ENCODE measurements around the gene SGMS2.

SGMS2 gene

DNA sequence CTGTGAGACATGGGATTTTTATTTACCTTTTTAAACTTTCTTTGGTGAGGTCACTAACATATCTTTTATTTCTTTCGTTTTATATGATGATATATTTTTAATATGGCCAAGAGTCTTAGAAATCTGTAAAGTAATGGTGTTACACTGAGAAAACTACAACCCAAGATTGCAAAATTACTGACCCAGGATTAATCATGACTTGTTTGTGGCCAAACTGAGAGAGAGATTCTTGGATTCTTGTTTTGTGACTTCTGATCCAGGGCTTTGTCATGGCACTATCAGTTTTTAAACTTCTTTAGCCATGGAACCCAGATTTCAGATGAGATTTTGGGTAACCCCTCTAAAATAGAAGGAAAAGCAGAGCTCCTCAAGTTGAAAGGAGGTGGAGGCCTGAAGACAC lies 42.0 kb downstream of the SGMS2 start:
- Histone ChIP-seq H3K4me1 (ENCODE audit: control insufficient read depth, insufficient read depth, low read depth, low read length) (peaks cover 5% of the 10 kb centered on the region), H3K79me1 (replicated peaks; ENCODE audit: low read length, poor library complexity, severe bottlenecking) (peaks cover 13% of the 10 kb centered on the region), H3K23ac (ENCODE audit: low read length in 2 of 2) (no peak overlapping the region), H3K18ac (ENCODE audit: low read depth in 1 of 2, low read length in 2 of 2) (no peak overlapping the region), H3K4ac (ENCODE audit: low read depth in 1 of 2, low read length in 2 of 2) (no peak overlapping the region), H2AK5ac (ENCODE audit: low read length, severe bottlenecking) (no peak overlapping the region), H3K9me3 (ENCODE audit: control insufficient read depth, low read length) (no peaks in the 10 kb centered on the region), H2BK15ac (ENCODE audit: low read depth, poor library complexity, severe bottlenecking) (no peak overlapping the region), H2AFZ (ENCODE audit: low read depth, low read length) (no peak overlapping the region), H4K8ac (ENCODE audit: low read length) (no peak overlapping the region), H3K4me3 (ENCODE audit: insufficient read depth in 1 of 2, low read depth in 1 of 2, low read length in 2 of 2) (peak overlapping the region in 1 of 2 experiments; percentile 17), H3K14ac (ENCODE audit: low read length in 2 of 2) (no peak overlapping the region), H3K27me3 (ENCODE audit: control insufficient read depth in 1 of 2, insufficient read depth in 1 of 2, low read length in 2 of 2) (no peaks in the 10 kb centered on the region), H2BK5ac (ENCODE audit: low read depth, low read length, poor library complexity, severe bottlenecking) (no peak overlapping the region), H2BK120ac (ENCODE audit: low read depth, low read length) (no peak overlapping the region), H3K9ac (ENCODE audit: low read length) (peak overlapping the region; percentile 28), H3K4me2 (ENCODE audit: low read length, poor library complexity, severe bottlenecking) (no peak overlapping the region), H2BK12ac (ENCODE audit: low read length in 2 of 2) (no peak overlapping the region), H3K27ac (ENCODE audit: low read length, poor library complexity, severe bottlenecking) (no peak overlapping the region), H3K36me3 (ENCODE audit: control insufficient read depth in 1 of 2, insufficient read depth in 2 of 2, low read depth in 1 of 2, low read length in 2 of 2) (peaks cover 0 to 13% of the 10 kb centered on the region in 2 experiments), H4K91ac (ENCODE audit: low read length) (no peak overlapping the region)
- WGBS: no CpG with 5 or more reads among the region's 1 CpG
- DNase-seq: no peak

DNA sequence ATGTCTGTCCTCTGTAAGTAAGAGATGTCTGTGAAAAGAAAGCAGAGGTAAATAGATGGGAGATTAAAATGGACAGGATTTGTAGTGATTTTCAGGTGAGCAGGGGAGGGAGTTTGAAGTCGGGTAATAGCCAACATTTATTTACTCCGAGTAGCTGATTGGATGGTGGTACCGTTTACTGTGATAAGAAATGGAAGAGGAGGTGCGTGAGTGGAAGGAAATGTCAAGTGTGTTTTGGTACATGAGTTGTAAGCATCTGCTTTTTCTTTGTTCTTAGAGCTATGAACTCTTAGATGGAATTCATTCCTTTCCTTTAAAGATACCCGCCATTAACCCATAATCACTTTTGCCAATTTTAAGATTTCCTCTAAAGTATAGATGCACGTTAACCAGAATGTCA lies 45.5 kb downstream of the SGMS2 start:
- H2BK15ac ChIP-seq (ENCODE audit: low read depth, poor library complexity, severe bottlenecking): no peak overlapping the region
- no peak for DNase-seq
- no peaks in the 10 kb centered on the region for H3K36me3 ChIP-seq (ENCODE audit: control insufficient read depth in 1 of 2, insufficient read depth in 2 of 2, low read depth in 1 of 2, low read length in 2 of 2)
- WGBS: 95% methylated on average over 5 of the region's 6 CpGs
- no peaks in the 10 kb centered on the region for H3K27me3 ChIP-seq (ENCODE audit: control insufficient read depth in 1 of 2, insufficient read depth in 1 of 2, low read length in 2 of 2)
- H2AK5ac ChIP-seq (ENCODE audit: low read length, severe bottlenecking): no peak overlapping the region
- H3K27ac ChIP-seq (ENCODE audit: low read length, poor library complexity, severe bottlenecking): no peak overlapping the region
- H2BK120ac ChIP-seq (ENCODE audit: low read depth, low read length): no peak overlapping the region
- no peak overlapping the region for H3K14ac ChIP-seq (ENCODE audit: low read length in 2 of 2)
- no peak overlapping the region for H4K91ac ChIP-seq (ENCODE audit: low read length)
- H3K4me1 ChIP-seq (ENCODE audit: control insufficient read depth, insufficient read depth, low read depth, low read length): no peaks in the 10 kb centered on the region
- H2BK12ac ChIP-seq (ENCODE audit: low read length in 2 of 2): no peak overlapping the region
- no peak overlapping the region for H3K18ac ChIP-seq (ENCODE audit: low read depth in 1 of 2, low read length in 2 of 2)
- H4K8ac ChIP-seq (ENCODE audit: low read length): no peak overlapping the region
- no peak overlapping the region for H3K23ac ChIP-seq (ENCODE audit: low read length in 2 of 2)
- H3K9me3 ChIP-seq (ENCODE audit: control insufficient read depth, low read length): no peaks in the 10 kb centered on the region
- peaks cover 10% of the 10 kb centered on the region for H3K79me1 ChIP-seq (replicated peaks; ENCODE audit: low read length, poor library complexity, severe bottlenecking)
- no peak overlapping the region for H3K4ac ChIP-seq (ENCODE audit: low read depth in 1 of 2, low read length in 2 of 2)
- no peak overlapping the region for H3K9ac ChIP-seq (ENCODE audit: low read length)
- no peak overlapping the region for H2BK5ac ChIP-seq (ENCODE audit: low read depth, low read length, poor library complexity, severe bottlenecking)
- no peak overlapping the region for H2AFZ ChIP-seq (ENCODE audit: low read depth, low read length)
- H3K4me3 ChIP-seq (ENCODE audit: insufficient read depth in 1 of 2, low read depth in 1 of 2, low read length in 2 of 2): no peak overlapping the region
- H3K4me2 ChIP-seq (ENCODE audit: low read length, poor library complexity, severe bottlenecking): no peak overlapping the region

DNA sequence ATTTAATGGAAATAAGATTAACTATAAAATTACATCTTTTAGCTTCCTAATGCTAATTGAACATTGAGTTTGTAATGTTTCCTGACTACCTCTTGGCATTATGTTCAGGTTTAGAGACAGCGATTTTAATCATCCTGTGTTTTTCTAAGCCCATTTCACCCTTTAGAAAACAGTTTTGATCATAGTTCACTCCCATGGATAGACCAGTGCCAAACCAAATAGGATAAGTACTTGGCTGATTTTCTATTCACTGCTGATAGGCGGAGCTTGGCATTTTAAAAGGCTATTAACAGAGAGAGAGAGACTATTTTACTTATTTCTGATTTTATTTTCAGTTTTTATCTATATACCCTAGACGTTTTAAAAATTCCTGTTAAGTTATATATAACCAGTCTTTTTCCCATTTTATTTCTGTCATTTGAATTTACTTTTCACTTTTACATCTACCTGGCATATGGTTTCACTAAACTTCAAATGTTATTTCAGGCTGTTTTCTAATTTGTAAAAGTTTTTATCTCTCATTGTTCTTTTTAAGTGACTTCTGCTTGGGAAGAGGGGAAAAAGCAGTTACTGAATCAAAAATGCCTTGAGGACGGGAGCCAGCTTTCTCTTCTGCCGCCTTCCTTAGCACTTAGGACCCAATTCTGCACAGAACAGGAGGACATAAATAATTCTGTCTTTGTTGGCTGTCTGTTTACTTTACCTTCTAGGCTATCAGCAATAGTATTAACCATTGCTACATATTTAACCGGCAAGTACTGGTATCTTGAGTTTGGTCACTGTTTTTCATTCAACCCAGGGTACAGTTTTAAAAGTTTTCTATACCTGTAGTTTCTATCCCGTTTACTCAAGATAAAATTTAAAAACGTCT lies 46.4 kb downstream of the SGMS2 start:
- Histone ChIP-seq H2BK5ac (ENCODE audit: low read depth, low read length, poor library complexity, severe bottlenecking) (no peak overlapping the region), H3K9me3 (ENCODE audit: control insufficient read depth, low read length) (no peaks in the 10 kb centered on the region), H4K8ac (ENCODE audit: low read length) (no peak overlapping the region)

DNA sequence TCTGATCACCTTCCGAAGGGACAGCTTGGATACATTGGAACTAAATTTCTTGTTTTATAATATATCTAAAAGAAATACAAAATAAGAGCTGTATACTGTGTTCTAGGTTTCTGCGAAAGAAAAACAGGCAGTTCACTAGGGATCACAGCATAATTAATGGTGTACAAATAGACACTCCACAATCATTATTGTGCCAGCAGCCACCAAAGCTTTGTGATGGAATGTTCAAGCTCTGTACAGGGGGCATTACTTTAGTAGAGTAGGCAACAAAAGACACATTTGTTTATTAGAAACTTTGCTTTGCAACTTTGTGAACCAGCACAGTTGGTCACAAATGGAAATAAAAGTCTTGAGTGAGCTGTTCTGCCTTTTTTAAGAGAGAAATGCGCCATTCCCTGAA lies 49.3 kb downstream of the SGMS2 start:
- Histone ChIP-seq H3K4me2 (ENCODE audit: low read length, poor library complexity, severe bottlenecking) (no peak overlapping the region), H3K9ac (ENCODE audit: low read length) (no peak overlapping the region), H3K4me3 (ENCODE audit: insufficient read depth in 1 of 2, low read depth in 1 of 2, low read length in 2 of 2) (no peak overlapping the region), H4K8ac (ENCODE audit: low read length) (no peak overlapping the region), H3K9me3 (ENCODE audit: control insufficient read depth, low read length) (no peaks in the 10 kb centered on the region), H4K91ac (ENCODE audit: low read length) (no peak overlapping the region), H2BK120ac (ENCODE audit: low read depth, low read length) (no peak overlapping the region), H3K27ac (ENCODE audit: low read length, poor library complexity, severe bottlenecking) (no peak overlapping the region), H3K79me1 (replicated peaks; ENCODE audit: low read length, poor library complexity, severe bottlenecking) (peaks cover 6% of the 10 kb centered on the region), H3K14ac (ENCODE audit: low read length in 2 of 2) (no peak overlapping the region), H3K27me3 (ENCODE audit: control insufficient read depth in 1 of 2, insufficient read depth in 1 of 2, low read length in 2 of 2) (no peaks in the 10 kb centered on the region), H2BK15ac (ENCODE audit: low read depth, poor library complexity, severe bottlenecking) (no peak overlapping the region), H2AFZ (ENCODE audit: low read depth, low read length) (no peak overlapping the region), H2AK5ac (ENCODE audit: low read length, severe bottlenecking) (no peak overlapping the region), H3K18ac (ENCODE audit: low read depth in 1 of 2, low read length in 2 of 2) (no peak overlapping the region), H3K4ac (ENCODE audit: low read depth in 1 of 2, low read length in 2 of 2) (no peak overlapping the region), H3K36me3 (ENCODE audit: control insufficient read depth in 1 of 2, insufficient read depth in 2 of 2, low read depth in 1 of 2, low read length in 2 of 2) (peaks cover 0 to 2% of the 10 kb centered on the region in 2 experiments), H2BK12ac (ENCODE audit: low read length in 2 of 2) (no peak overlapping the region), H3K23ac (ENCODE audit: low read length in 2 of 2) (no peak overlapping the region), H3K4me1 (ENCODE audit: control insufficient read depth, insufficient read depth, low read depth, low read length) (no peaks in the 10 kb centered on the region), H2BK5ac (ENCODE audit: low read depth, low read length, poor library complexity, severe bottlenecking) (no peak overlapping the region)
- DNase-seq: no peak
- 80% methylated on average over 1 of the region's 3 CpGs for WGBS

More for the DNA sequence above, 46.4 kb downstream of the SGMS2 start:
- Histone ChIP-seq H3K79me1 (replicated peaks; ENCODE audit: low read length, poor library complexity, severe bottlenecking) (peaks cover 12% of the 10 kb centered on the region), H3K4me1 (ENCODE audit: control insufficient read depth, insufficient read depth, low read depth, low read length) (no peaks in the 10 kb centered on the region), H2BK15ac (ENCODE audit: low read depth, poor library complexity, severe bottlenecking) (no peak overlapping the region), H3K4me2 (ENCODE audit: low read length, poor library complexity, severe bottlenecking) (no peak overlapping the region), H2AK5ac (ENCODE audit: low read length, severe bottlenecking) (no peak overlapping the region), H2AFZ (ENCODE audit: low read depth, low read length) (no peak overlapping the region), H3K4me3 (ENCODE audit: insufficient read depth in 1 of 2, low read depth in 1 of 2, low read length in 2 of 2) (no peak overlapping the region), H2BK12ac (ENCODE audit: low read length in 2 of 2) (no peak overlapping the region), H3K4ac (ENCODE audit: low read depth in 1 of 2, low read length in 2 of 2) (no peak overlapping the region), H3K27me3 (ENCODE audit: control insufficient read depth in 1 of 2, insufficient read depth in 1 of 2, low read length in 2 of 2) (no peaks in the 10 kb centered on the region), H3K9ac (ENCODE audit: low read length) (peak overlapping the region; percentile 75), H4K91ac (ENCODE audit: low read length) (no peak overlapping the region), H2BK120ac (ENCODE audit: low read depth, low read length) (peak overlapping the region; percentile 19), H3K23ac (ENCODE audit: low read length in 2 of 2) (no peak overlapping the region), H3K18ac (ENCODE audit: low read depth in 1 of 2, low read length in 2 of 2) (no peak overlapping the region), H3K14ac (ENCODE audit: low read length in 2 of 2) (no peak overlapping the region), H3K36me3 (ENCODE audit: control insufficient read depth in 1 of 2, insufficient read depth in 2 of 2, low read depth in 1 of 2, low read length in 2 of 2) (no peaks in the 10 kb centered on the region), H3K27ac (ENCODE audit: low read length, poor library complexity, severe bottlenecking) (no peak overlapping the region)
- DNase-seq: peak; percentile 10
- WGBS: 67% methylated on average over 2 of the region's 8 CpGs
